ENCODE measurements around the gene SLC25A13.

Gene SLC25A13

GRCh38 chr7:96182424-96183158, 139.3 kb downstream of the SLC25A13 start:
- peaks cover 13% of the 10 kb centered on the region for H3K36me3 ChIP-seq (ENCODE audit: control insufficient read depth, insufficient read depth, low read length)
- H3K9me3 ChIP-seq (ENCODE audit: control insufficient read depth, low read length), result no peaks in the 10 kb centered on the region
- no peak overlapping the region for H3K27ac ChIP-seq (ENCODE audit: insufficient read depth, low read length, poor library complexity, severe bottlenecking)

GRCh38 chr7:96181174-96181573, 140.7 kb downstream of the SLC25A13 start:
- no peak for DNase-seq
- H3K9me3 ChIP-seq (ENCODE audit: control insufficient read depth, low read length), result no peaks in the 10 kb centered on the region
- H3K27me3 ChIP-seq (replicated peaks; ENCODE audit: control insufficient read depth, insufficient read depth, low read length, poor library complexity, severe bottlenecking), result no peaks in the 10 kb centered on the region
- H3K36me3 ChIP-seq (ENCODE audit: control insufficient read depth, insufficient read depth, low read length), result peaks cover 13% of the 10 kb centered on the region
- H3K4me1 ChIP-seq (ENCODE audit: control insufficient read depth, insufficient read depth, low read length, poor library complexity, severe bottlenecking), result no peaks in the 10 kb centered on the region
- H3K4me3 ChIP-seq (ENCODE audit: insufficient read depth, low read depth, low read length, poor library complexity, severe bottlenecking), result no peak overlapping the region
- H3K27ac ChIP-seq (ENCODE audit: insufficient read depth, low read length, poor library complexity, severe bottlenecking), result no peak overlapping the region

More at GRCh38 chr7:96182424-96183158, 139.3 kb downstream of the SLC25A13 start:
- Histone ChIP-seq H3K4me1 (ENCODE audit: control insufficient read depth, insufficient read depth, low read length, poor library complexity, severe bottlenecking) (no peaks in the 10 kb centered on the region), H3K27me3 (replicated peaks; ENCODE audit: control insufficient read depth, insufficient read depth, low read length, poor library complexity, severe bottlenecking) (no peaks in the 10 kb centered on the region), H3K4me3 (ENCODE audit: insufficient read depth, low read depth, low read length, poor library complexity, severe bottlenecking) (no peak overlapping the region)
- DNase-seq, result no peak

GRCh38 chr7:96179837-96180236, 142.1 kb downstream of the SLC25A13 start:
- Histone ChIP-seq H3K9me3 (ENCODE audit: control insufficient read depth, low read length) (no peaks in the 10 kb centered on the region), H3K36me3 (ENCODE audit: control insufficient read depth, insufficient read depth, low read length) (peaks cover 13% of the 10 kb centered on the region), H3K27ac (ENCODE audit: insufficient read depth, low read length, poor library complexity, severe bottlenecking) (no peak overlapping the region), H3K4me1 (ENCODE audit: control insufficient read depth, insufficient read depth, low read length, poor library complexity, severe bottlenecking) (no peaks in the 10 kb centered on the region), H3K27me3 (replicated peaks; ENCODE audit: control insufficient read depth, insufficient read depth, low read length, poor library complexity, severe bottlenecking) (no peaks in the 10 kb centered on the region), H3K4me3 (ENCODE audit: insufficient read depth, low read depth, low read length, poor library complexity, severe bottlenecking) (no peak overlapping the region)
- DNase-seq, result no peak

- DNase-seq, result no peak
- Histone ChIP-seq H3K4me3 (ENCODE audit: insufficient read depth, low read depth, low read length, poor library complexity, severe bottlenecking) (no peak overlapping the region), H3K4me1 (ENCODE audit: control insufficient read depth, insufficient read depth, low read length, poor library complexity, severe bottlenecking) (no peaks in the 10 kb centered on the region), H3K9me3 (ENCODE audit: control insufficient read depth, low read length) (no peaks in the 10 kb centered on the region), H3K27ac (ENCODE audit: insufficient read depth, low read length, poor library complexity, severe bottlenecking) (no peak overlapping the region), H3K36me3 (ENCODE audit: control insufficient read depth, insufficient read depth, low read length) (peaks cover 13% of the 10 kb centered on the region), H3K27me3 (replicated peaks; ENCODE audit: control insufficient read depth, insufficient read depth, low read length, poor library complexity, severe bottlenecking) (no peaks in the 10 kb centered on the region)
Observed at GRCh38 chr7:96179341-96179740, 142.6 kb downstream of the SLC25A13 start.

- Histone ChIP-seq H3K4me1 (ENCODE audit: control insufficient read depth, insufficient read depth, low read length, poor library complexity, severe bottlenecking) (no peaks in the 10 kb centered on the region), H3K36me3 (ENCODE audit: control insufficient read depth, insufficient read depth, low read length) (peaks cover 8% of the 10 kb centered on the region), H3K27me3 (replicated peaks; ENCODE audit: control insufficient read depth, insufficient read depth, low read length, poor library complexity, severe bottlenecking) (no peaks in the 10 kb centered on the region), H3K4me3 (ENCODE audit: insufficient read depth, low read depth, low read length, poor library complexity, severe bottlenecking) (no peak overlapping the region), H3K9me3 (ENCODE audit: control insufficient read depth, low read length) (no peaks in the 10 kb centered on the region), H3K27ac (ENCODE audit: insufficient read depth, low read length, poor library complexity, severe bottlenecking) (no peak overlapping the region)
- no peak for DNase-seq
Observed at GRCh38 chr7:96178581-96178980, 143.3 kb downstream of the SLC25A13 start.

GRCh38 chr7:96177353-96177752, 144.5 kb downstream of the SLC25A13 start:
- H3K4me3 ChIP-seq (ENCODE audit: insufficient read depth, low read depth, low read length, poor library complexity, severe bottlenecking), result no peak overlapping the region
- H3K4me1 ChIP-seq (ENCODE audit: control insufficient read depth, insufficient read depth, low read length, poor library complexity, severe bottlenecking), result no peaks in the 10 kb centered on the region
- H3K27ac ChIP-seq (ENCODE audit: insufficient read depth, low read length, poor library complexity, severe bottlenecking), result no peak overlapping the region
- H3K36me3 ChIP-seq (ENCODE audit: control insufficient read depth, insufficient read depth, low read length), result no peaks in the 10 kb centered on the region
- no peaks in the 10 kb centered on the region for H3K9me3 ChIP-seq (ENCODE audit: control insufficient read depth, low read length)
- DNase-seq, result no peak
- no peaks in the 10 kb centered on the region for H3K27me3 ChIP-seq (replicated peaks; ENCODE audit: control insufficient read depth, insufficient read depth, low read length, poor library complexity, severe bottlenecking)

GRCh38 chr7:96174812-96175211, 147.1 kb downstream of the SLC25A13 start:
- no peaks in the 10 kb centered on the region for H3K36me3 ChIP-seq (ENCODE audit: control insufficient read depth, insufficient read depth, low read length)
- no peaks in the 10 kb centered on the region for H3K27me3 ChIP-seq (replicated peaks; ENCODE audit: control insufficient read depth, insufficient read depth, low read length, poor library complexity, severe bottlenecking)
- no peak overlapping the region for H3K4me3 ChIP-seq (ENCODE audit: insufficient read depth, low read depth, low read length, poor library complexity, severe bottlenecking)
- no peak overlapping the region for H3K27ac ChIP-seq (ENCODE audit: insufficient read depth, low read length, poor library complexity, severe bottlenecking)
- no peak for DNase-seq
- no peaks in the 10 kb centered on the region for H3K4me1 ChIP-seq (ENCODE audit: control insufficient read depth, insufficient read depth, low read length, poor library complexity, severe bottlenecking)
- no peaks in the 10 kb centered on the region for H3K9me3 ChIP-seq (ENCODE audit: control insufficient read depth, low read length)

- Histone ChIP-seq H3K27ac (ENCODE audit: insufficient read depth, low read length, poor library complexity, severe bottlenecking) (no peak overlapping the region), H3K4me1 (ENCODE audit: control insufficient read depth, insufficient read depth, low read length, poor library complexity, severe bottlenecking) (no peaks in the 10 kb centered on the region), H3K9me3 (ENCODE audit: control insufficient read depth, low read length) (no peaks in the 10 kb centered on the region), H3K27me3 (replicated peaks; ENCODE audit: control insufficient read depth, insufficient read depth, low read length, poor library complexity, severe bottlenecking) (no peaks in the 10 kb centered on the region), H3K4me3 (ENCODE audit: insufficient read depth, low read depth, low read length, poor library complexity, severe bottlenecking) (no peak overlapping the region), H3K36me3 (ENCODE audit: control insufficient read depth, insufficient read depth, low read length) (no peaks in the 10 kb centered on the region)
- no peak for DNase-seq
Observed at GRCh38 chr7:96173781-96174180, 148.1 kb downstream of the SLC25A13 start.

- Histone ChIP-seq H3K36me3 (ENCODE audit: control insufficient read depth, insufficient read depth, low read length) (no peaks in the 10 kb centered on the region), H3K27ac (ENCODE audit: insufficient read depth, low read length, poor library complexity, severe bottlenecking) (no peak overlapping the region), H3K27me3 (replicated peaks; ENCODE audit: control insufficient read depth, insufficient read depth, low read length, poor library complexity, severe bottlenecking) (no peaks in the 10 kb centered on the region), H3K9me3 (ENCODE audit: control insufficient read depth, low read length) (no peaks in the 10 kb centered on the region), H3K4me1 (ENCODE audit: control insufficient read depth, insufficient read depth, low read length, poor library complexity, severe bottlenecking) (no peaks in the 10 kb centered on the region), H3K4me3 (ENCODE audit: insufficient read depth, low read depth, low read length, poor library complexity, severe bottlenecking) (no peak overlapping the region)
- no peak for DNase-seq
Observed at GRCh38 chr7:96169439-96169838, 152.5 kb downstream of the SLC25A13 start.

GRCh38 chr7:96167424-96167823, 154.5 kb downstream of the SLC25A13 start:
- Histone ChIP-seq H3K4me3 (ENCODE audit: insufficient read depth, low read depth, low read length, poor library complexity, severe bottlenecking) (no peak overlapping the region), H3K4me1 (ENCODE audit: control insufficient read depth, insufficient read depth, low read length, poor library complexity, severe bottlenecking) (no peaks in the 10 kb centered on the region), H3K36me3 (ENCODE audit: control insufficient read depth, insufficient read depth, low read length) (no peaks in the 10 kb centered on the region), H3K9me3 (ENCODE audit: control insufficient read depth, low read length) (no peaks in the 10 kb centered on the region), H3K27me3 (replicated peaks; ENCODE audit: control insufficient read depth, insufficient read depth, low read length, poor library complexity, severe bottlenecking) (no peaks in the 10 kb centered on the region), H3K27ac (ENCODE audit: insufficient read depth, low read length, poor library complexity, severe bottlenecking) (no peak overlapping the region)
- DNase-seq, result no peak
